ENCODE measurements around the gene ADAMTS1. TPM values are rescaled to one million over a fixed set of nuclear protein-coding genes. Genes with fewer than 3 reads are reported as not detected.
A peak's percentile ranks its signal among the peaks of the same experiment; 100 is the strongest.

Gene ADAMTS1
- total RNA-seq, 2 donors from 2014 or later, result 310 to 357 TPM

DNA sequence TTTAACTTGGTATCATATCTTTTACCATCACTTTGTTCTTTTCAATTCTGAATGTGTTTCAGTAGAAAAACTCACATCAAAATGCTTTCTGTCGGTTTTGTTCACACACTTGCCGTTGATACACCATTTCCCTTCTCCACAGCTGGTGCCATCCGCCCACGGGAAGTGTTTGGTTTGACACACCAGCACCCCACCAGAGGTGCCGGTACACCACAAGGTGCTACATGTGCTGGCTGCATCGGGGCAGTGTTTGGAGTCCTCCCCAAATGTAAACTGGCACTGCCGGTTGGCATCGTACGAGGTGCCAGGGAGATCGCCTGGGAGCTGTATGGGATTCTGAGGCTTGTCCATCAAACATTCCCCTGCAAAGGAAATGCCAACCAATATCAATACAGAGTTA is 5.0 kb downstream of the ADAMTS1 start:
- Histone ChIP-seq H3K4me1 (ENCODE audit: control insufficient read depth in 1 of 2, low read depth in 2 of 2) (peaks cover 17 to 56% of the 10 kb centered on the region in 2 donors), H3K4me3 (peak overlapping the region; percentile 87), H3K9me3 (no peaks in the 10 kb centered on the region), H3K27me3 (replicated peaks; ENCODE audit: insufficient read depth) (no peaks in the 10 kb centered on the region), H3K36me3 (peaks cover 49% of the 10 kb centered on the region), H3K27ac (peak overlapping the region; percentile 64 to 71)
- TF ChIP-seq CTCF (IDR thresholded peaks at IDR 0.05), result no peak
- DNase-seq (ENCODE audit: low spot score) (no peak), ATAC-seq (ENCODE audit: insufficient number of reproducible peaks, low FRiP score, low read depth) (no peak)

DNA sequence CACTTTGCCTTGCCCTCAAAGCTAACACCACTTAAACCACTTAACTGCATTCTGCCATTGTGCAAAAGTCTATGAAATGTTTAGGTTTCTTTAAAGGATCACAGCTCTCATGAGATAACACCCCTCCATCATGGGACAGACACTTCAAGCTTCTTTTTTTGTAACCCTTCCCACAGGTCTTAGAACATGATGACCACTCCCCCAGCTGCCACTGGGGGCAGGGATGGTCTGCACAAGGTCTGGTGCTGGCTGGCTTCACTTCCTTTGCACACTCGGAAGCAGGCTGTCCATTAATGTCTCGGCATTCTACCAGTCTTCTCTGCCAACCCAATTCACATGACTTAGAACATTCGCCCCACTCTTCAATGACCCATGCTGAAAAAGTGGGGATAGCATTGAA is 7.7 kb downstream of the ADAMTS1 start:
- Histone ChIP-seq H3K4me1 (ENCODE audit: control insufficient read depth in 1 of 2, low read depth in 2 of 2) (peaks cover 17 to 65% of the 10 kb centered on the region in 2 donors), H3K36me3 (peaks cover 48% of the 10 kb centered on the region), H3K9me3 (no peaks in the 10 kb centered on the region), H3K27me3 (replicated peaks; ENCODE audit: insufficient read depth) (no peaks in the 10 kb centered on the region), H3K27ac (peak overlapping the region in 1 of 2 donors; percentile 15), H3K4me3 (peak overlapping the region; percentile 14)
- no peak for TF ChIP-seq CTCF (IDR thresholded peaks at IDR 0.05)
- DNase-seq (ENCODE audit: low spot score) (no peak), ATAC-seq (ENCODE audit: insufficient number of reproducible peaks, low FRiP score, low read depth) (no peak)

- DNase-seq (ENCODE audit: low spot score), result no peak
- no peak for TF ChIP-seq CTCF (IDR thresholded peaks at IDR 0.05)
- ATAC-seq (ENCODE audit: insufficient number of reproducible peaks, low FRiP score, low read depth), result no peak
- no peak overlapping the region for H3K27ac ChIP-seq
- H3K4me3 ChIP-seq, result no peak overlapping the region
- peaks cover 17 to 57% of the 10 kb centered on the region in 2 donors for H3K4me1 ChIP-seq (ENCODE audit: control insufficient read depth in 1 of 2, low read depth in 2 of 2)
- H3K27me3 ChIP-seq (replicated peaks; ENCODE audit: insufficient read depth), result no peaks in the 10 kb centered on the region
- H3K36me3 ChIP-seq, result peaks cover 41% of the 10 kb centered on the region
- no peaks in the 10 kb centered on the region for H3K9me3 ChIP-seq
These were observed 8.7 kb downstream of the ADAMTS1 start for GRCh38 chr21:26836528-26836927.

GRCh38 chr21:26835714-26836265 is 9.4 kb downstream of the ADAMTS1 start:
- peaks cover 17 to 49% of the 10 kb centered on the region in 2 donors for H3K4me1 ChIP-seq (ENCODE audit: control insufficient read depth in 1 of 2, low read depth in 2 of 2)
- no peak for TF ChIP-seq CTCF (IDR thresholded peaks at IDR 0.05)
- H3K9me3 ChIP-seq, result no peaks in the 10 kb centered on the region
- H3K4me3 ChIP-seq, result no peak overlapping the region
- H3K27ac ChIP-seq, result no peak overlapping the region
- ATAC-seq (ENCODE audit: insufficient number of reproducible peaks, low FRiP score, low read depth) (no peak), DNase-seq (ENCODE audit: low spot score) (no peak)
- peaks cover 41% of the 10 kb centered on the region for H3K36me3 ChIP-seq
- H3K27me3 ChIP-seq (replicated peaks; ENCODE audit: insufficient read depth), result no peaks in the 10 kb centered on the region

DNA sequence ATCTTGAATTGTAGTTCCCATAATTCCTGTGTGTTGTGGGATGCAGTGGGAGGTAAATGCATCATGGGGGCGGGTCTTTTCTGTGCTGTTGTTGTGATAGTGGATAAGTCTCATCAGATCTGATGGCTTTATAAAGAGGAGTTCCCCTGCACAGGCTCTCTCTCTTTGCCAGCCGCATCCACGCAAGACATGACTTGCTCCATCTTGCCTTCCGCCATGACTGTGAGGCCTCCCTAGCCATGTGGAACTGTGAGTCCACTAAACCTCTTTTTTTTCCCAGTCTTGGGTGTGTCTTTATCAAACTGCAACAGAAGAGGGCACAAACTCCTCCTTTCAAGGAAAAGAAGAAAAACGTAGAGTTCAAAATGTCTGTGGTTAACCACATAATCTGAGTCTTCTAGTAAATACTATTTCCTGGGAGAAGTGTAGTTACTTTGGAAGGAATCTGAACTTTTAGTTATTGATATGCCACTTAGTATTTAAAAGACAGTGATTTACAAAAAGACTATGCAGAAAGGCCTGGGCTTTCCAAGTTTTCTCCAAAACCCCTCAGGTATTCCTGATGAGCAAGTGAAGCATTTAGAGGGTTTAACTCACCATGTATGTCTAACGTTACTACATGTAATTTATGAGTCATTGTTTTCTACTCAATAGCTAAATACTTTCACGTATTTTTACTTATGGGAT is 10.0 kb downstream of the ADAMTS1 start:
- Histone ChIP-seq H3K36me3 (peaks cover 36% of the 10 kb centered on the region), H3K9me3 (no peaks in the 10 kb centered on the region), H3K27ac (no peak overlapping the region), H3K4me1 (ENCODE audit: control insufficient read depth in 1 of 2, low read depth in 2 of 2) (peaks cover 14 to 43% of the 10 kb centered on the region in 2 donors), H3K4me3 (no peak overlapping the region), H3K27me3 (replicated peaks; ENCODE audit: insufficient read depth) (no peaks in the 10 kb centered on the region)
- ATAC-seq (ENCODE audit: insufficient number of reproducible peaks, low FRiP score, low read depth) (no peak), DNase-seq (ENCODE audit: low spot score) (no peak)
- no peak for TF ChIP-seq CTCF (IDR thresholded peaks at IDR 0.05)
